SK-N-MC (cell line): ENCODE measurements around the gene ADI1.

Source experiments
- EZH2 ChIP-seq: fragments of 200-600 bp; sonication (generic); IDR thresholded peaks from one replicate; pipeline ENCODE4 v1.6.1; 2017; ENCODE audit warnings: antibody characterized with exemption
- POLR2AphosphoS5 ChIP-seq: IDR thresholded peaks from 2 replicates; pipeline ENCODE4 v1.6.1; 2012; ENCODE audit warnings: mild to moderate bottlenecking, low read depth, low read length, borderline replicate concordance

GRCh38 chr2:3545788-3546478 is 26.6 kb upstream of the ADI1 start:
- TF ChIP-seq POLR2AphosphoS5 (no peak), EZH2 (no peak)
